Measurements from ENCODE around the gene PGAM5.
A peak's percentile ranks its signal among the peaks of the same experiment; 100 is the strongest.

Gene PGAM5

GRCh38 chr12:132710405-132711079 is at the start of gene PGAM5:
Gene PGAM5, plus strand, starts transcription at chr12:132710842. Its CDS starts 35 bp downstream, at chr12:132710877.
- DNase-seq, result peak; percentile 81

GRCh38 chr12:132660996-132661395 is 49.6 kb upstream of the PGAM5 start:
- no peak for DNase-seq

- DNase-seq, result no peak
Measured at GRCh38 chr12:132661972-132662371, 48.7 kb upstream of the PGAM5 start.

- no peak for DNase-seq
Measured at GRCh38 chr12:132662901-132663755, 47.5 kb upstream of the PGAM5 start.

- DNase-seq, result no peak
Measured at GRCh38 chr12:132664206-132665148, 46.2 kb upstream of the PGAM5 start.

GRCh38 chr12:132665149-132665491 is 45.5 kb upstream of the PGAM5 start:
- no peak for DNase-seq

GRCh38 chr12:132665794-132666193 is 44.8 kb upstream of the PGAM5 start:
- no peak for DNase-seq

- DNase-seq, result no peak
Measured at GRCh38 chr12:132668191-132669088, 42.2 kb upstream of the PGAM5 start.

GRCh38 chr12:132669166-132669879 is 41.3 kb upstream of the PGAM5 start:
- no peak for DNase-seq

GRCh38 chr12:132672116-132672515 is 38.5 kb upstream of the PGAM5 start:
- no peak for DNase-seq

- no peak for DNase-seq
Measured at GRCh38 chr12:132672678-132673077, 38.0 kb upstream of the PGAM5 start.

- no peak for DNase-seq
Measured at GRCh38 chr12:132673288-132674179, 37.1 kb upstream of the PGAM5 start.

GRCh38 chr12:132674561-132674960 is 36.1 kb upstream of the PGAM5 start:
- no peak for DNase-seq

GRCh38 chr12:132675757-132676432 is 34.7 kb upstream of the PGAM5 start:
- DNase-seq, result no peak

GRCh38 chr12:132677492-132677891 is 33.1 kb upstream of the PGAM5 start:
- no peak for DNase-seq

GRCh38 chr12:132685400-132685799 is 25.2 kb upstream of the PGAM5 start:
- no peak for DNase-seq

GRCh38 chr12:132686825-132687210 is 23.8 kb upstream of the PGAM5 start:
- peak; percentile 17 for DNase-seq

GRCh38 chr12:132687211-132688164 is 23.2 kb upstream of the PGAM5 start, which contains the start of the genes POLE and PXMP2:
Gene POLE, minus strand, starts transcription at chr12:132687342. Its CDS starts 27 bp downstream, at chr12:132687315.
Gene PXMP2, plus strand, starts transcription at chr12:132687587. Its CDS starts 84 bp downstream, at chr12:132687671.
- DNase-seq, result peak; percentile 94
